Parathyroid adenoma (tissue), 2 donors: ENCODE data around the gene TSR2.

Experiments
- H2AFZ ChIP-seq: fragments of 300-600 bp; sonication (generic); one replicate; pipeline ENCODE4 v1.7.0; 2017; ENCODE audit warnings: antibody characterized with exemption, mild to moderate bottlenecking
- H3K27ac ChIP-seq: fragments of 300-600 bp; sonication (generic); one replicate; pipeline ENCODE4 v1.7.0; 2017
- H3K27me3 ChIP-seq: fragments of 300-600 bp; sonication (generic); one replicate; pipeline ENCODE4 v1.7.0; 2017; ENCODE audit warnings: low read length; ENCODE audit not compliant: control insufficient read depth, insufficient read depth
- H3K36me3 ChIP-seq: fragments of 300-600 bp; sonication (generic); one replicate; pipeline ENCODE4 v1.7.0; 2017; ENCODE audit warnings: low read length; ENCODE audit not compliant: control insufficient read depth, insufficient read depth
- H3K4me1 ChIP-seq: fragments of 300-600 bp; sonication (generic); one replicate; pipeline ENCODE4 v1.7.0; 2017; ENCODE audit warnings: control low read depth
- H3K4me2 ChIP-seq: fragments of 300-600 bp; sonication (generic); one replicate; pipeline ENCODE4 v1.7.0; 2017; ENCODE audit warnings: low read length
- H3K4me3 ChIP-seq: fragments of 300-600 bp; sonication (generic); one replicate; pipeline ENCODE4 v1.7.0; 2017; ENCODE audit warnings: low read depth, low read length
- H3K79me2 ChIP-seq: fragments of 300-600 bp; sonication (generic); one replicate; pipeline ENCODE4 v1.7.0; 2017; ENCODE audit warnings: control low read depth
- H3K9ac ChIP-seq: fragments of 300-600 bp; sonication (generic); one replicate; pipeline ENCODE4 v1.7.0; 2017; ENCODE audit warnings: mild to moderate bottlenecking
- H3K9me3 ChIP-seq: fragments of 300-600 bp; sonication (generic); one replicate; pipeline ENCODE4 v1.7.0; 2017; ENCODE audit warnings: low read length; ENCODE audit not compliant: control insufficient read depth
- CTCF ChIP-seq: fragments of 300-600 bp; sonication (generic); IDR thresholded peaks from one replicate; pipeline ENCODE4 v1.7.0; 2017; ENCODE audit warnings: antibody characterized with exemption, mild to moderate bottlenecking
- donor health status: primary hyperparathyroidism.

The TSR2 gene

GRCh38 chrX:54449929-54450328 is 9.7 kb downstream of the TSR2 start:
- Histone ChIP-seq H3K79me2 (no peaks in the 10 kb centered on the region), H2AFZ (no peak overlapping the region), H3K27me3 (no peaks in the 10 kb centered on the region), H3K36me3 (no peaks in the 10 kb centered on the region), H3K9me3 (no peaks in the 10 kb centered on the region), H3K4me2 (no peak overlapping the region), H3K4me1 (no peaks in the 10 kb centered on the region), H3K4me3 (no peak overlapping the region), H3K9ac (no peak overlapping the region), H3K27ac (no peak overlapping the region)
- TF ChIP-seq CTCF, result no peak

- Histone ChIP-seq H3K79me2 (no peaks in the 10 kb centered on the region), H3K4me3 (no peak overlapping the region), H2AFZ (no peak overlapping the region), H3K27me3 (no peaks in the 10 kb centered on the region), H3K36me3 (no peaks in the 10 kb centered on the region), H3K9ac (no peak overlapping the region), H3K27ac (no peak overlapping the region), H3K4me2 (no peak overlapping the region), H3K4me1 (no peaks in the 10 kb centered on the region), H3K9me3 (no peaks in the 10 kb centered on the region)
- no peak for TF ChIP-seq CTCF
Observed at GRCh38 chrX:54452920-54453319, 12.7 kb downstream of the TSR2 start.

- H3K9me3 ChIP-seq, result no peaks in the 10 kb centered on the region
- no peak overlapping the region for H3K9ac ChIP-seq
- no peak overlapping the region for H3K27ac ChIP-seq
- no peak overlapping the region for H3K4me2 ChIP-seq
- no peak for TF ChIP-seq CTCF
- H3K27me3 ChIP-seq, result no peaks in the 10 kb centered on the region
- no peak overlapping the region for H2AFZ ChIP-seq
- H3K4me3 ChIP-seq, result no peak overlapping the region
- H3K36me3 ChIP-seq, result no peaks in the 10 kb centered on the region
- H3K79me2 ChIP-seq, result peaks cover 3% of the 10 kb centered on the region
- no peaks in the 10 kb centered on the region for H3K4me1 ChIP-seq
Observed at GRCh38 chrX:54470054-54470760, 30.0 kb downstream of the TSR2 start.

- Histone ChIP-seq H3K4me2 (no peak overlapping the region), H3K9me3 (no peaks in the 10 kb centered on the region), H2AFZ (no peak overlapping the region), H3K9ac (no peak overlapping the region), H3K79me2 (peaks cover 13% of the 10 kb centered on the region), H3K27me3 (no peaks in the 10 kb centered on the region), H3K27ac (no peak overlapping the region), H3K36me3 (no peaks in the 10 kb centered on the region), H3K4me1 (peaks cover 3% of the 10 kb centered on the region), H3K4me3 (no peak overlapping the region)
- TF ChIP-seq CTCF, result no peak
Observed at GRCh38 chrX:54473993-54474859, 34.0 kb downstream of the TSR2 start.
